Activated naive CD8-positive, alpha-beta T cell treated with anti-CD3 and anti-CD28 coated beads, Interleukin-2, amount 50 U/mL, for 24 hours (primary cell): ENCODE results near the gene RIMS1.

Source experiments
- ATAC-seq: fragments of 150-1000 bp; cut with Tn5 transposase; one replicate; pipeline ENCODE4 v1.10.0; 2021
- DNase-seq: peaks from one replicate; pipeline ENCODE4 v3.0.0; 2021
- H3K27ac Mint-ChIP-seq: one replicate; pipeline ENCODE4 v1.8.0; 2021; ENCODE audit warnings: mild to moderate bottlenecking, mixed read lengths
- H3K27me3 Mint-ChIP-seq: one replicate; pipeline ENCODE4 v1.8.0; 2021; ENCODE audit warnings: mixed read lengths
- H3K36me3 Mint-ChIP-seq: one replicate; pipeline ENCODE4 v1.8.0; 2021; ENCODE audit warnings: low read depth, mixed read lengths
- H3K4me1 Mint-ChIP-seq: one replicate; pipeline ENCODE4 v1.8.0; 2021; ENCODE audit warnings: mixed read lengths
- H3K4me3 Mint-ChIP-seq: one replicate; pipeline ENCODE4 v1.8.0; 2021; ENCODE audit warnings: mild to moderate bottlenecking, moderate library complexity, mixed read lengths
- H3K9me3 Mint-ChIP-seq: one replicate; pipeline ENCODE4 v1.8.0; 2021; ENCODE audit warnings: mixed read lengths

RIMS1 gene

GRCh38 chr6:71886184-71887005 is at the start of gene RIMS1:
Gene RIMS1 (plus strand): TSS chr6:71886550. CDS start chr6:71887024, 474 bp downstream.
- Mint-ChIP-seq H3K27ac (no peak within 1 kb of the TSS), H3K4me3 (peak within 1 kb of the TSS; percentile 28), H3K27me3 (peaks cover 33% of the 10 kb centered on the region), H3K4me1 (peaks cover 3% of the 10 kb centered on the region), H3K36me3 (no peaks in the 10 kb centered on the region), H3K9me3 (no peaks in the 10 kb centered on the region)
- ATAC-seq (peak; percentile 57), DNase-seq (peak; percentile 2)

GRCh38 chr6:71851214-71851613 is 35.1 kb upstream of the RIMS1 start:
- Mint-ChIP-seq H3K36me3 (no peaks in the 10 kb centered on the region), H3K4me1 (no peaks in the 10 kb centered on the region), H3K4me3 (no peak overlapping the region), H3K27me3 (no peaks in the 10 kb centered on the region), H3K9me3 (peaks cover 14% of the 10 kb centered on the region), H3K27ac (no peak overlapping the region)
- ATAC-seq (no peak), DNase-seq (no peak)

- Mint-ChIP-seq H3K9me3 (peaks cover 14% of the 10 kb centered on the region), H3K27ac (no peak overlapping the region), H3K36me3 (no peaks in the 10 kb centered on the region), H3K27me3 (no peaks in the 10 kb centered on the region), H3K4me1 (no peaks in the 10 kb centered on the region), H3K4me3 (no peak overlapping the region)
- DNase-seq (no peak), ATAC-seq (no peak)
Observed at GRCh38 chr6:71852948-71853347, 33.4 kb upstream of the RIMS1 start.

- Mint-ChIP-seq H3K9me3 (peaks cover 14% of the 10 kb centered on the region), H3K27ac (no peak overlapping the region), H3K4me1 (no peaks in the 10 kb centered on the region), H3K4me3 (no peak overlapping the region), H3K36me3 (no peaks in the 10 kb centered on the region), H3K27me3 (no peaks in the 10 kb centered on the region)
- ATAC-seq (no peak), DNase-seq (no peak)
Observed at GRCh38 chr6:71855406-71855805, 30.9 kb upstream of the RIMS1 start.

GRCh38 chr6:71879016-71879415 is 7.3 kb upstream of the RIMS1 start:
- peaks cover 2% of the 10 kb centered on the region for H3K27me3 Mint-ChIP-seq

GRCh38 chr6:71887006-71887743 is 825 bp downstream of the RIMS1 start:
- Mint-ChIP-seq H3K9me3 (no peaks in the 10 kb centered on the region), H3K4me3 (no peak overlapping the region), H3K27ac (no peak overlapping the region), H3K27me3 (peaks cover 33% of the 10 kb centered on the region), H3K36me3 (no peaks in the 10 kb centered on the region), H3K4me1 (peaks cover 3% of the 10 kb centered on the region)
- ATAC-seq (no peak), DNase-seq (no peak)

More at GRCh38 chr6:71879016-71879415, 7.3 kb upstream of the RIMS1 start:
- Mint-ChIP-seq H3K4me1 (no peaks in the 10 kb centered on the region), H3K4me3 (no peak overlapping the region), H3K27ac (no peak overlapping the region), H3K9me3 (no peaks in the 10 kb centered on the region), H3K36me3 (no peaks in the 10 kb centered on the region)
- DNase-seq = no peak
- ATAC-seq = no peak

- Mint-ChIP-seq H3K9me3 (no peaks in the 10 kb centered on the region), H3K4me3 (no peak overlapping the region), H3K27me3 (peaks cover 33% of the 10 kb centered on the region), H3K36me3 (no peaks in the 10 kb centered on the region), H3K27ac (no peak overlapping the region), H3K4me1 (peaks cover 3% of the 10 kb centered on the region)
- ATAC-seq (no peak), DNase-seq (no peak)
Observed at GRCh38 chr6:71887744-71888230, 1.4 kb downstream of the RIMS1 start.

GRCh38 chr6:71888756-71889340 is 2.5 kb downstream of the RIMS1 start:
- H3K36me3 Mint-ChIP-seq = no peaks in the 10 kb centered on the region
- H3K27ac Mint-ChIP-seq = no peak overlapping the region
- DNase-seq (no peak), ATAC-seq (no peak)
- H3K4me3 Mint-ChIP-seq = no peak overlapping the region
- no peaks in the 10 kb centered on the region for H3K9me3 Mint-ChIP-seq
- H3K27me3 Mint-ChIP-seq = peaks cover 33% of the 10 kb centered on the region
- H3K4me1 Mint-ChIP-seq = peaks cover 3% of the 10 kb centered on the region

GRCh38 chr6:71889366-71889765 is 3.0 kb downstream of the RIMS1 start:
- Mint-ChIP-seq H3K9me3 (no peaks in the 10 kb centered on the region), H3K27me3 (peaks cover 29% of the 10 kb centered on the region), H3K36me3 (no peaks in the 10 kb centered on the region), H3K4me3 (no peak overlapping the region), H3K27ac (no peak overlapping the region), H3K4me1 (peaks cover 3% of the 10 kb centered on the region)
- DNase-seq (no peak), ATAC-seq (no peak)

GRCh38 chr6:71892641-71893040 is 6.3 kb downstream of the RIMS1 start:
- Mint-ChIP-seq H3K36me3 (no peaks in the 10 kb centered on the region), H3K9me3 (no peaks in the 10 kb centered on the region), H3K27ac (no peak overlapping the region), H3K4me1 (no peaks in the 10 kb centered on the region), H3K27me3 (peaks cover 7% of the 10 kb centered on the region), H3K4me3 (no peak overlapping the region)
- no peak for DNase-seq
- ATAC-seq = no peak

- H3K36me3 Mint-ChIP-seq = no peaks in the 10 kb centered on the region
Observed at GRCh38 chr6:71900642-71901041, 14.3 kb downstream of the RIMS1 start.

GRCh38 chr6:71902261-71902660 is 15.9 kb downstream of the RIMS1 start:
- Mint-ChIP-seq H3K27ac (no peak overlapping the region), H3K9me3 (peaks cover 5% of the 10 kb centered on the region), H3K4me1 (no peaks in the 10 kb centered on the region), H3K36me3 (no peaks in the 10 kb centered on the region), H3K4me3 (no peak overlapping the region), H3K27me3 (no peaks in the 10 kb centered on the region)
- DNase-seq (no peak), ATAC-seq (no peak)

More at GRCh38 chr6:71900642-71901041, 14.3 kb downstream of the RIMS1 start:
- Mint-ChIP-seq H3K9me3 (peaks cover 5% of the 10 kb centered on the region), H3K4me1 (no peaks in the 10 kb centered on the region), H3K4me3 (no peak overlapping the region), H3K27ac (no peak overlapping the region), H3K27me3 (no peaks in the 10 kb centered on the region)
- ATAC-seq = no peak
- DNase-seq = no peak

GRCh38 chr6:71906813-71907212 is 20.5 kb downstream of the RIMS1 start:
- ATAC-seq (no peak), DNase-seq (no peak)
- no peak overlapping the region for H3K4me3 Mint-ChIP-seq
- H3K27me3 Mint-ChIP-seq = no peaks in the 10 kb centered on the region
- H3K36me3 Mint-ChIP-seq = no peaks in the 10 kb centered on the region
- H3K9me3 Mint-ChIP-seq = peaks cover 5% of the 10 kb centered on the region
- H3K4me1 Mint-ChIP-seq = no peaks in the 10 kb centered on the region
- no peak overlapping the region for H3K27ac Mint-ChIP-seq

GRCh38 chr6:71908162-71908765 is 21.9 kb downstream of the RIMS1 start:
- peaks cover 5% of the 10 kb centered on the region for H3K9me3 Mint-ChIP-seq
- no peaks in the 10 kb centered on the region for H3K36me3 Mint-ChIP-seq
- H3K4me3 Mint-ChIP-seq = no peak overlapping the region
- no peaks in the 10 kb centered on the region for H3K27me3 Mint-ChIP-seq
- no peak overlapping the region for H3K27ac Mint-ChIP-seq
- DNase-seq = no peak
- no peaks in the 10 kb centered on the region for H3K4me1 Mint-ChIP-seq
- no peak for ATAC-seq
